GM12878 (cell line): ENCODE data around the gene CCDC82. TPM values are rescaled to one million over a fixed set of nuclear protein-coding genes. Genes with fewer than 3 reads are reported as not detected.

Experiments used
- BACH1 ChIP-seq: fragments of 450-650 bp; IDR thresholded peaks from 2 replicates; pipeline ENCODE4 v1.6.1; 2017; ENCODE audit warnings: mild to moderate bottlenecking, borderline replicate concordance
- CEBPB ChIP-seq, 2 experiments: fragments of 150-350 bp in 1 of 2; IDR thresholded peaks; 2 replicates each; pipeline ENCODE4 v1.6.1; 2012 to 2014; ENCODE audit warnings: low read depth in 2 of 2, low read length in 2 of 2, borderline replicate concordance in 1 of 2, inconsistent platforms in 1 of 2
- EED ChIP-seq: sonication (generic); IDR thresholded peaks from 2 replicates; pipeline ENCODE4 v1.6.1; 2016; ENCODE audit warnings: antibody characterized with exemption, low read depth
- EGR1 ChIP-seq, 2 experiments: IDR thresholded peaks; 1 replicate in 1 of 2; 2 replicates in 1 of 2; pipeline ENCODE4 v1.6.1; 2011 to 2012; ENCODE audit warnings: low read depth in 2 of 2, low read length in 2 of 2, borderline replicate concordance in 1 of 2, mild to moderate bottlenecking in 1 of 2, moderate library complexity in 1 of 2
- ETV6 ChIP-seq, 2 experiments: fragments of 450-650 bp in 1 of 2; IDR thresholded peaks in 1 of 2; conservative IDR thresholded peaks in 1 of 2; 2 replicates each; pipeline ENCODE4 v1.6.1; 2014; ENCODE audit warnings: antibody characterized with exemption in 1 of 2, borderline replicate concordance in 1 of 2, low read depth in 1 of 2, mild to moderate bottlenecking in 1 of 2, moderate library complexity in 1 of 2
- EZH2 ChIP-seq: IDR thresholded peaks from 2 replicates; pipeline ENCODE4 v1.6.1; 2012; ENCODE audit warnings: low read depth, mild to moderate bottlenecking, control low read depth, inconsistent platforms, low read length, borderline replicate concordance; ENCODE audit not compliant: control insufficient read depth
- HDAC2 ChIP-seq: fragments of 200-600 bp; sonication (generic); IDR thresholded peaks from 2 replicates; pipeline ENCODE4 v1.6.1; 2017
- LARP7 ChIP-seq: fragments of 450-650 bp; IDR thresholded peaks from 2 replicates; pipeline ENCODE4 v1.6.1; 2017; ENCODE audit warnings: mild to moderate bottlenecking
- MEF2B ChIP-seq: fragments of 450-650 bp; IDR thresholded peaks from 2 replicates; pipeline ENCODE4 v1.6.1; 2018; ENCODE audit warnings: mild to moderate bottlenecking, moderate library complexity; ENCODE audit not compliant: partially characterized antibody, poor library complexity, severe bottlenecking
- MTA3 ChIP-seq: IDR thresholded peaks from 2 replicates; pipeline ENCODE4 v1.6.1; 2012; ENCODE audit warnings: low read length, inconsistent platforms, borderline replicate concordance
- NFIC ChIP-seq: IDR thresholded peaks from 2 replicates; pipeline ENCODE4 v1.6.1; 2012; ENCODE audit warnings: low read depth, mild to moderate bottlenecking, inconsistent platforms, low read length, moderate library complexity
- NKRF ChIP-seq: fragments of 450-650 bp; conservative IDR thresholded peaks from 2 replicates; pipeline ENCODE4 v1.6.1; 2017; ENCODE audit warnings: mild to moderate bottlenecking, moderate library complexity
- POLR2AphosphoS2 ChIP-seq: IDR thresholded peaks from 2 replicates; pipeline ENCODE4 v1.6.1; 2011; ENCODE audit warnings: low read depth, mild to moderate bottlenecking, low read length, improper control_type of control experiment, moderate library complexity
- POLR2AphosphoS5 ChIP-seq: IDR thresholded peaks from 2 replicates; pipeline ENCODE4 v1.6.1; 2011; ENCODE audit warnings: mild to moderate bottlenecking, low read length, inconsistent platforms
- RBBP5 ChIP-seq: fragments of 200-600 bp; sonication (generic); conservative IDR thresholded peaks from 2 replicates; pipeline ENCODE4 v1.6.1; 2016
- RELB ChIP-seq: fragments of 450-650 bp; IDR thresholded peaks from 2 replicates; pipeline ENCODE4 v1.6.1; 2017; ENCODE audit warnings: low read depth, mild to moderate bottlenecking, moderate library complexity
- RFX5 ChIP-seq: IDR thresholded peaks from 2 replicates; pipeline ENCODE4 v1.6.1; 2011; ENCODE audit warnings: low read depth, low read length, improper control_type of control experiment
- SIX5 ChIP-seq: IDR thresholded peaks from 2 replicates; pipeline ENCODE4 v1.6.1; 2011; ENCODE audit warnings: mild to moderate bottlenecking, low read depth, low read length, moderate library complexity; ENCODE audit not compliant: severe bottlenecking
- SP1 ChIP-seq: IDR thresholded peaks from one replicate; pipeline ENCODE4 v1.6.1; 2011; ENCODE audit warnings: low read depth, low read length
- ZNF384 ChIP-seq: IDR thresholded peaks from 2 replicates; pipeline ENCODE4 v1.6.1; 2012; ENCODE audit warnings: low read depth, mild to moderate bottlenecking, low read length, improper control_type of control experiment, borderline replicate concordance
- ZNF592 ChIP-seq: fragments of 450-650 bp; IDR thresholded peaks from 2 replicates; pipeline ENCODE4 v1.6.1; 2017; ENCODE audit warnings: mild to moderate bottlenecking, moderate library complexity
- ZSCAN29 ChIP-seq: fragments of 450-650 bp; IDR thresholded peaks from 2 replicates; pipeline ENCODE4 v1.6.1; 2017; ENCODE audit warnings: mild to moderate bottlenecking, moderate library complexity
- polyA plus RNA-seq, 11 experiments: library from polyadenylated mRNA; depleted of rRNA in 4 of 11; unstranded in 6 of 11; stranded (reverse) in 5 of 11; fragments of >200 nt; fragmentation: Nextera tagmentation in 4 of 11; fragmentation: Illumina TruSeq in 1 of 11; extraction: Ambion mirVana in 4 of 11; extraction: Trizol in 1 of 11; gene quantifications; 1 replicate in 1 of 11; 2 replicates in 10 of 11; pipeline versions ENCODE4 v1.2.1 to v1.2.3, GENCODE V29; 2011 to 2016; ENCODE audit warnings: inconsistent platforms in 2 of 11, missing spikeins in 2 of 11, low read depth in 1 of 11
- total RNA-seq, 4 experiments: library from RNA; depleted of rRNA in 3 of 4; stranded (reverse); fragments of >200 nt in 3 of 4; fragmentation: Illumina TruSeq in 1 of 4; extraction: Trizol in 1 of 4; gene quantifications; 2 replicates each; pipeline versions ENCODE4 v1.2.1 to v1.2.3, GENCODE V29; 2013 to 2021

Gene CCDC82
- total and polyA plus RNA-seq, 10 of the 15 experiments (the other 5 are each of a cell fraction or from before 2014, with no cell fraction given): 15.2 to 62.4 (median 28.8) TPM

GRCh38 chr11:96338910-96339705 lies 50.6 kb downstream of the CCDC82 start (continued):
- TF ChIP-seq EED (peak; percentile 93), HDAC2 (no peak), EZH2 (no peak), NFIC (peak; percentile 76), EGR1 (IDR thresholded peaks at IDR 0.05; ENCODE audit: borderline replicate concordance in 1 of 2, low read depth in 2 of 2, low read length in 2 of 2) (peak in 1 of 2 experiments; percentile 39; a peak in 1 of 3 replicates), POLR2AphosphoS5 (peak; percentile 79), CEBPB (IDR thresholded peaks at IDR 0.05; ENCODE audit: borderline replicate concordance in 1 of 2, low read depth in 2 of 2, low read length in 2 of 2) (no peak), RFX5 (no peak), RBBP5 (no peak), POLR2AphosphoS2 (no peak), MEF2B (peak; percentile 70), MTA3 (peak; percentile 63), ZSCAN29 (no peak), LARP7 (no peak), SIX5 (peak; percentile 6), NKRF (0 out of 2 replicates have a peak, but pooled peaks have one; percentile 15), RELB (peak; percentile 74), ZNF592 (no peak), BACH1 (0 out of 2 replicates have a peak, but pooled peaks have one; percentile 17), SP1 (no peak), ETV6 (conservative IDR thresholded peaks at IDR 0.05 in 1 of 2, IDR thresholded peaks at IDR 0.05 in 1 of 2; ENCODE audit: borderline replicate concordance in 1 of 2, low read depth in 1 of 2) (peak in 1 of 2 experiments; percentile 86; a peak in 2 of 4 replicates), ZNF384 (peak; percentile 85)
